Dedifferentiated amniotic fluid mesenchymal stem cell (primary cell): Measurements from ENCODE around the gene TUBB.
A peak's percentile ranks its signal among the peaks of the same experiment; 100 is the strongest.
"Not testable (repeated sequence)": the region's sequence is repeated elsewhere in the genome, so short reads cannot be mapped to it uniquely, and the experiment has no call there.

Source experiments
- DNase-seq: peaks from one replicate; pipeline ENCODE4 v3.0.0-alpha.2; 2016; ENCODE audit errors: extremely low spot score

Gene TUBB

DNA sequence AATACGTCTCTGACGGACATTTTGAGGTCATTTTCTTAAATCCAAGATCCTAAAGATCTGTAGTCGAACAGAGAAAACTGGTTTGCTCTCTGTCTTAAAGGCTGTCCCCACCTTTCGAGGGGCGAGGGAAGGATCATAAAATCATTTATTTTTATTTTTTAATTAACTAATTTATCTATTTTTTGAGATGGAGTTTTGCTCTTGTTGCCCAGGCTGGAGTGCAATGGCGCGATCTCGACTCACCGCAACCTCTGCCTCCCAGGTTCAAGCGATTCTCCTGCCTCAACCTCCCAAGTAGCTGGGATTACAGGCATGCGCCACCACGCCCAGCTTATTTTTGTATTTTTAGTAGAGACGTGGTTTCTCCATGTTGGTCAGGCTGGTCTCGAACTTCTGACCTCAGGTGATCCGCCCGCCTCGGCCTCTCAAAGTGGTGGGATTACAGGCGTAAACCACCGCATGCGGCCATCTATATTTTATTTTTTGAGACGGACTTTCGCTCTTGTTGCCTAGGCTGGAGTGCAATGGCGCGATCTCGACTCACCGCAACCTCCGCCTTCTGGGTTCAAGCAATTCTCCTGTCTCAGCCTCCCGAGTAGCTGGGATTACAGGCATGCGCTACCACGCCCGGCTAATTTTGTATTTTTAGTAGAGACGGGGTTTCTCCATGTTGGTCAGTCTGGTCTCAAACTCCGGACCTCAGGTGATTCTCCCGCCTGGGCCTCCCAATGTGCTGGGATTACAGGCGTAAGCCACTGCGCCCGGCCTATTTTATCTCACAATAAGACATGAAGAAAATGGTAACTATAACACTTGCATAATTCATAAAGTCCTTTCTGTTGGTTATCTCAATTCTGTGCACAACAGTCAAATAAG is 2.1 kb upstream of the TUBB start:
- DNase-seq, result not testable (repeated sequence)

- no peak for DNase-seq
Measured at GRCh38 chr6:30719356-30719755, 796 bp upstream of the TUBB start.

- no peak for DNase-seq
Measured at GRCh38 chr6:30720738-30721197, 616 bp downstream of the TUBB start.

DNA sequence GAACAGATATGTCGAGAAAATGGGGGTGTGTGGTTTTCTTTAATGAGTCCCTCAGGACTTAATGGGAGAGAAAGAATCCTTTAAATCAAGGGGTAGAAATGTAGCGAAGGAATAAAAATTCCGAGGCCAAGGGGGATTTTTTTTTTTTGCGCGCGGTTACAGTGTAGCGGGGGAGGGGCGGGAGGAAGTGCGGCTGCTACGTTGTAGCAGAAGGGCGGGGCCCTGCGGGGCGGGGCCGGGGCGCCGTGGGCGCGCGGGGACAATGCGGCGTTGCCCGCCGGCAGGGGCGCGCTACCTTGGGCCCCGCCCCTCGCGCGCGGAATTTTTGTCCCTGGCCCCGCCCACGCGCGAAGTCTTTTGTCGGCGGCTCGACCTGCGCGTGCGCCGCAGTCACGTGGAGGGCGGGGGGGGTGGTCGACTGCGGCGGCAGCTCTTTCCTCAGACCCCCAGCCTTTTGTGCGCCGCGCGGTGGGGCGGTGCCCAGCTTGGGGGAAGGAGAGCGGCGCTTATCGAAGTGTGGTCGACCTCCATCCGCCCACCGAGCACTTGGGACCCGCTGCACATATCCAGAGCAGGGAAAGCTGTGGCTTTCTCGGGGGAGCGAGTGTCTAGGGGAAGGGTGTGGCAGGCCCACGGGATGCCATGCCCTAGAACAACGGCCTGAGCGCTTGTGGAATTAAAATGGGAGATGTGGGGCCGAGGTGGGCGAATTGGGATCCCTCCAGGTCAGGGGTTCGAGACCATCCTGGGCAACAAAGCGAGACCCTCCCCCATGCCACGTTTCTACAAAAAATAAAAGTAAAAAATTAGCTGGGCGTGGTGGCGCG is 1.3 kb downstream of the TUBB start:
- DNase-seq, result peak; percentile 88

- not testable (repeated sequence) for DNase-seq
Measured at GRCh38 chr6:30722025-30722279, 1.8 kb downstream of the TUBB start.

- peak; percentile 73 for DNase-seq
Measured at GRCh38 chr6:30722280-30723112, 2.3 kb downstream of the TUBB start.

DNA sequence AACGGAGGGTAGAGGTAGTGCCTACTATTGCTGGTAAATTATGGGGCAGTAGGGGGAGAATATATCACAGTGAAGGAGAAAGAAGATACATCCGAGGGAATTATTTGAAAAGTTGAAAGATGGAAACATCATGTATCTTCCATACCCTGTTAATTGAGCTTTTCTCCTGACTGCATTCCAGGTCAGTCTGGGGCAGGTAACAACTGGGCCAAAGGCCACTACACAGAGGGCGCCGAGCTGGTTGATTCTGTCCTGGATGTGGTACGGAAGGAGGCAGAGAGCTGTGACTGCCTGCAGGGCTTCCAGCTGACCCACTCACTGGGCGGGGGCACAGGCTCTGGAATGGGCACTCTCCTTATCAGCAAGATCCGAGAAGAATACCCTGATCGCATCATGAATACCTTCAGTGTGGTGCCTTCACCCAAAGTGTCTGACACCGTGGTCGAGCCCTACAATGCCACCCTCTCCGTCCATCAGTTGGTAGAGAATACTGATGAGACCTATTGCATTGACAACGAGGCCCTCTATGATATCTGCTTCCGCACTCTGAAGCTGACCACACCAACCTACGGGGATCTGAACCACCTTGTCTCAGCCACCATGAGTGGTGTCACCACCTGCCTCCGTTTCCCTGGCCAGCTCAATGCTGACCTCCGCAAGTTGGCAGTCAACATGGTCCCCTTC is 3.1 kb downstream of the TUBB start:
- DNase-seq, result not testable (repeated sequence)

- DNase-seq, result not testable (repeated sequence)
Measured at GRCh38 chr6:30723843-30724741, 3.9 kb downstream of the TUBB start.

GRCh38 chr6:30724906-30725667 is 4.9 kb downstream of the TUBB start:
- no peak for DNase-seq

GRCh38 chr6:30725713-30726505 is 5.8 kb downstream of the TUBB start:
- DNase-seq, result no peak

GRCh38 chr6:30726506-30727413 is 6.6 kb downstream of the TUBB start:
- DNase-seq, result no peak

- no peak for DNase-seq
Measured at GRCh38 chr6:30727920-30728553, 7.9 kb downstream of the TUBB start.

DNA sequence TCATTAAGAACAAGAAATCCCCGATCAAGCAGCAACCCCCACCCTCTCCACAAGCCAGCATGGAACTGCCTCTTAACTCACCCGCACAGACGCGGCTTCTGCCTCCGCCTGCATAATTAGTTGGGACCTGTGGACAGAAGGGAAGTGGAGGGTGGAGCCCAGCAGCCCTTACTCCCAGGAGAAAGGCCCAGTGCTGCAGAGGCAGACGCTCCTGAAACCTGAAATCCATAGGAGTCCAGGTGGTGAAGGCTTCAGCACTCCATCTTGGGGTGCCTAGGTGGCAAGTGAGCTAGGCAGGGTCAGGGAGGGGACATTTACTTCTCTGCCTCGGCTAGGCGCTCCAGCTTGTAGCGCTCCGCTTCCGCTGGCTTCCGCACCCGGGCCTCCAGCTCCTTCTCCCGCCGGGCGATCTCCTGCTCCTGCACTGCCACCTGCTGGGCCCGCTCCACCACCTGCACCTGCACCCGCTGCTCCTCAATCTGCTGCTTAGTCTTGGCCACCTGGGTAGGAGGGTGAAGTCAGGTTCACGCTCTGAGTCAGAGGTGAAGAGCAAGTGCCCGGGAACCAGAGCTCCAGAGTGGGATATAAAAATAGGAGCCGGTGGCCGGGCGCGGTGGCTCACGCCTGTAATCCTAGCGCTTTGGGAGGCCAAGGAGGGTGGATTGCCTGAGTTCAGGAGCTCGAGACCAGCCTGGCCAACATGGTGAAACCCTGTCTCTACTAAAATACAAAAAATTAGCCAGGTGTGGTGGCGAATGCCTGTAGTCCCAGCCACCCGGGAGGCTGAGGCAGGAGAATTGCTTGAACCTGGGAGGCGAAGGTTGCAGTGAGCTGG is 10.7 kb downstream of the TUBB start:
- no peak for DNase-seq

DNA sequence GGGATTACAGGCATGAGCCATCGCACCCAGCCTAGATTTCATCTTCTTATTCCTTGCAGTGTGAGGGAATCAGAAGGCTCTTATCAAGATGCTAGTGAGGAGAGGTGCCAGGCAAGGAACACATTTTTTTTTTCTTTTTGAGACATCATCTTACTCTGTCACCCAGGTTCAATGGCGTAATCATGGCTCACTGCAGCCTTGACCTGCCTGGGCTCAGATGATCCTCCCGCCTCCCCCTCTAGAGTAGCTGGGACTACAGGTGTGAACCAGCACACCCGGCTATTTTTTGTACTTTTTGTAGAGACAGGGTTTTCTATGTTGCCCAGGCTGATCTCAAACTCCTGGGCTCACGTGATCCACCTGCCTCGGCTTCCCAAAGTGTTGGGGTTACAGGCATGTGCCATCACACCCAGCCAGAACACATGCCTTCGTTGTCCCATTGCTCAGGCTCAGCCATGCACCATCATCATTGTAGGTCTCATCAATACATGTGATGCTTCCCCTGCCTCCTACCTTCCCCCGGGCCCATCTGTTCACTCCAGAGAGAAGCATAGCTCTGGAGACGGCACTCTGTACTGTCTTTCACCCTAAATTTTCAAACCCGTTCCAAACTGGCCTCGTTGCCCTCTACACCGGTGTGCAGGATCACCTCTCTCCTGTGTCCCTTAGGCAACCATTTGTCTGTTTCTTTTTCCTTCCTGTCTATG is 12.2 kb downstream of the TUBB start:
- DNase-seq, result no peak

GRCh38 chr6:30735668-30736314 is 15.6 kb downstream of the TUBB start:
- DNase-seq, result no peak
